Activated CD4-positive, alpha-beta T cell treated with anti-CD3 and anti-CD28 coated beads, Interleukin-2, amount 50 U/mL, for 16 hours (primary cell): ENCODE data around the gene RCSD1.
"Not testable (repeated sequence)": the region's sequence is repeated elsewhere in the genome, so short reads cannot be mapped to it uniquely, and the experiment has no call there.

Experiments
- DNase-seq: peaks from one replicate; pipeline ENCODE4 v3.0.0-alpha.2; 2020

The RCSD1 gene

GRCh38 chr1:167629681-167630567 is at the start of gene RCSD1:
Gene RCSD1, plus strand, starts transcription at chr1:167630232. Its CDS starts 192 bp downstream, at chr1:167630424.
- peak; percentile 78 for DNase-seq

DNA sequence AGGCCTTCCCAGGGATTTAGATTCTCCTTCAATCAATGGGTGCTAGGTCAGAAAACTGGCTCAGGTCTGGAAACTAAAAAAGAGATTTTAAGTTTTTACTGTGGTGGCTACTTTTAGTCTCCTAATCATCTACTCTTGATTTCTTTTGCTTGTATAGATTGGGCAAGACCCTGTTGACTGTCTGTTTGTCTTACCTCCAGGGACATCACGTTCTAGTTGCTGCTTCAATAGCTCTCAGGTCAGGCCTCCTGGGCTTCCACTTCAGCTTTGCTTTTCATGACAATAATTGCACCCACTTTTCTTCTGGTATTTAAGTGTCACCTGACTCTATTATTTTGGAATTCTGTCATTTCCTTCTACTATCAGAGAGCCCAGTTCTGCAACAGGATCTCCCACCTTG is 48.0 kb upstream of the RCSD1 start:
- DNase-seq, result no peak

GRCh38 chr1:167582722-167583121 is 47.3 kb upstream of the RCSD1 start:
- DNase-seq, result no peak

GRCh38 chr1:167584581-167584980 is 45.5 kb upstream of the RCSD1 start:
- DNase-seq, result no peak

GRCh38 chr1:167587342-167587741 is 42.7 kb upstream of the RCSD1 start:
- no peak for DNase-seq

- DNase-seq, result no peak
Observed at GRCh38 chr1:167587872-167588271, 42.2 kb upstream of the RCSD1 start.

- DNase-seq, result no peak
Observed at GRCh38 chr1:167588361-167588760, 41.7 kb upstream of the RCSD1 start.

GRCh38 chr1:167592475-167592874 is 37.6 kb upstream of the RCSD1 start:
- DNase-seq, result no peak

- no peak for DNase-seq
Observed at GRCh38 chr1:167593860-167594259, 36.2 kb upstream of the RCSD1 start.

GRCh38 chr1:167594822-167595221 is 35.2 kb upstream of the RCSD1 start:
- no peak for DNase-seq

- DNase-seq, result peak; percentile 66
Observed at GRCh38 chr1:167599957-167600581, 30.0 kb upstream of the RCSD1 start.

DNA sequence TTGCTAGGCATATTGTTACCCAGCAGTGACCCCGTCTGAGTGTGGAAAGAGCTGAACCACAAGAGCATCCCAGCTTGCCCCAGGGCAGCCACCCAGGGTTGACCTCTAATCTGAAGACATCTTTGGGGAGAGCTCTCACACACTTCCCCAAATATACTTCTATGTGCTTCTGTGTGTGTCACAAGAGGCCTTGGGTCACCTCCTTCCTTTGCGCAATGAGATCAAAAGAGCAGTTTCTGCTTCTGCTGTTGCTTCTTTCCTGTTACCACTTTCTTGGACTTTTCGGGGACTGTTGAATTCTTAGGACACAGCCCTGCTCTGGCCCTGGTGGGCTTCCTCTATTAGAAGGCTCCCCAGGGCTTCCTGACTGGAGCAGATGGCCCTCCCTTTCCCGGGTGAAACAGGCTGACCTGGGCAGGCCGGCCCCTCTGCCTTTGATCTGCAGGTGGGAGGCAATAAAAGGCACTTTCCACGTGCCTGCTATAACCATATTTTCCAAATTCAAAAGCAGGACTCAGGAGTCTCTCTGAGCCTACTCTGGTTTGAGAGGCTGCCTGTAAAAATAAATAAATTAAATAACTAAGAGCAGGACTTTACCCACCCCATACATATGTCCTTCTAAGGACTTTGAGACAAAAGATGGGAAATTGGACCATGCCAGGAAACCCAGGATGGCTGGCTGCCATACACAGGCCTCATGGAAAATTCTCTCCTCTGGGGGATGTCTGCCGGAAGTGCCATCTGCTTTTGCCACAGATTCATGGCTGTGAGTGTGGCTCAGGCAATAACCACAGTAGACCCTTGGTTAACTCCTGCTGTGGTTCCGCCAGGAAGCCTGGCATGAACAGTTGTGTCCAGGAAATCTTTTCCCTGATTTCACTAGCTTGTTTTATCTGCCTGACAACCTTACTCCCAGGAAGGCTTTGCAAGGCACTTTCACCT is 28.3 kb upstream of the RCSD1 start:
- no peak for DNase-seq

DNA sequence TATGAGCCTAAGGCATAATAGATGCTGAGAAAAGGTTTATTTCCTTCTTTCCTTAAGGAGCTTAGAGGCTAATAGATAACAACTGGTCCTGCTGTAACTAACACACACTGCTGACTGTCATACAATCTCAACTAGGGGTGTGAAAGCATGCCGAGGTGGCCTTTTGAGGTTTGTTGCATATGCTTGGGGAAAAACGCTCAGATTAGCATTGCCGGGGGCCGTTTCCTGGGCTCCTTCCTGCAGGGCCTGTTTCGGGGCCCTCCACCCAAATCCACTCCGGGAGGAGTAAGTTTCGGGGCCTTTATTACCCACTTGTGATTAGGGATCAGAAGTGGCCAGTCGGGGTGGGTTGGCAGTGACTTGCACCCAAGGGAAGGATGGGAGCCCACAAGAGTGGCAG is 27.2 kb upstream of the RCSD1 start:
- DNase-seq, result no peak

- DNase-seq, result no peak
Observed at GRCh38 chr1:167605576-167605975, 24.5 kb upstream of the RCSD1 start.

- DNase-seq, result no peak
Observed at GRCh38 chr1:167611983-167612382, 18.0 kb upstream of the RCSD1 start.

- no peak for DNase-seq
Observed at GRCh38 chr1:167612587-167613385, 17.2 kb upstream of the RCSD1 start.

DNA sequence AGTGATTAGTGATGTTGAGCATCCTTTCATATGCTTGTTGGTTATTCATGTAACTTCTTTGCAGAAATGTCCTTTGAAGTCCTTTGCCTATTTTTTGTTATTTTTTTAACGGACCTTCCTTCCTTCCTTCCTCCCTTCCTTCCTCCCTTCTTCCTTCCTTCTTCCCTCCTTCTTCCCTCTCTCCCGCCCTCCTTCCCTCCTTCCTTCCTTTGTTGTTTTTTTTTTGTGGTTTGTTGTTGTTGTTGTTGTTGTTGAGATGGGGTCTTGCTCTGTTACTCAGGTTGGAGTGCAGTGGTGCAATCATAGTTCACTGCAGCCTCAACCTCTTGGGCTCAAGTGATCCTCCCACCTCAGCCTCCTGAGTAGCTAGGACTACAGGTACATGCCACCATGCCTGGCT is 16.0 kb upstream of the RCSD1 start:
- not testable (repeated sequence) for DNase-seq

DNA sequence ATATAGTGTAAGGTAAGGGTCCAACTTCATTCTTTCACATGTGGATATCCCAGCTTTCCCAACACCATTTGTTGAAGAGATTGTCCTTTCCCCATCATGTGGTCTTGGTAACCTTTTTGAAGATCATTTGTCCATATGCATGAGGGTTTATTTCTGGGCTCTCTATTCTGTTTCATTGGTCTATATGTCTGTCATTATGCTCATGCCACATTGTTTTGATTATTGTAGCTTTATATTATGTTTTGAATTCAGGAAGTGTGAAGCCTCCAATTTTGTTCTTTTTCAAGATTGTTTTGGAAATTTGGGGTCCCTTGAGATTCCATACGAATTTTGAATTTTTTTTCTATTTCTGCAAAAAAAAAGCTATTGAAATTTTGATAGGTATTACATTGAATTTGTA is 15.2 kb upstream of the RCSD1 start:
- DNase-seq, result no peak

DNA sequence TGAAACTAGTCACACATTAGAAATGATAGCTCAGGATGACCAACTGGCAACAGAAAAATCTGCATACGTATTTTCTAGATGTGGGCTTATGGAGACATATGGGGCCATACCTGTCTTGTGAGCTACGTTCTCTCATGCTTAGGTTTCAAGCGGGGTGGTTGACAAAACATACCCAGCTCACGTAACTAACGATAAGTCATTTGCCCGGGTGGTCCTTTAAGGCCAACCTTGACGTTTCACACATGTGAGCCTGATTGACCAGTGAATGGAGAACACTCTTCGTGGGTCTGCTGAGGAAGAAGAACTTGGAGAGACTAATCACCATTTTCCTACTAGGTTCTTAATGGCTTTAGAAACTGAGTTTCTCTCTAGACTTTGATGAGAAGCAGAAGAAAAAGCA is 13.5 kb upstream of the RCSD1 start:
- DNase-seq, result no peak

- peak; percentile 48 for DNase-seq
Observed at GRCh38 chr1:167617153-167618147, 12.6 kb upstream of the RCSD1 start.

DNA sequence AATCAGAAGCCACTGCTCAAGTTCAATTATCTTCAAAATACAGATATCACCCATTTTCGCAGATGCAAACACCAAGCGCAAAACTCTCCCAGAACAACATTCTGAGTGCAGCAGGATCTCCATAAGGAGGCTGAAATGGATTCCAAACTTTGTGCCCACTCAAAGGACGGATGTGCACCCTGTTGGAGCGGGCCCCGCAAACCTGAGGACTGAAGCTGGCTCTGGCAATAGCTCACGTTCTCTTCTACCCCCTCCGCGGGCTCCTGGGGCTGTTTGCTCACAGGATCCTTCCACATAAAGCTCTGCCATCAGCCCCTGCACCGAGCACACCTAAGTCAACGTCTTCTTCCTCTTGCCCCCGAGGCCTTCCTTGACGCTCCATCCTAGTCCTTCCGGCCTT is 11.7 kb upstream of the RCSD1 start:
- DNase-seq, result no peak
